Measurements from ENCODE around the gene SP3. TPM values are rescaled to one million over a fixed set of nuclear protein-coding genes. Genes with fewer than 3 reads are reported as not detected.

SP3 gene
- total and polyA plus RNA-seq, 2 of the 8 experiments (the other 6 are each of a cell fraction or from before 2014, with no cell fraction given), result 31.0 to 92.1 TPM

GRCh38 chr2:174014011-174014698 lies 49.0 kb upstream of the SP3 start (continued):
- TF ChIP-seq MAX (IDR thresholded peaks at IDR 0.05) (no peak), CTCF (IDR thresholded peaks at IDR 0.05; ENCODE audit: control extremely low read depth in 1 of 3, insufficient read depth in 1 of 3, low read depth in 1 of 3, low read length in 3 of 3) (no peak), NANOG (IDR thresholded peaks at IDR 0.05; ENCODE audit: insufficient read depth, low read depth, low read length, poor library complexity, severe bottlenecking) (no peak)

All from H1 (cell line).